PC-3 (cell line): ENCODE data around the gene LACRT.
"Not testable (repeated sequence)": the region's sequence is repeated elsewhere in the genome, so short reads cannot be mapped to it uniquely, and the experiment has no call there.

Source experiments
- CTCF ChIP-seq: fragments of 300-600 bp; sonication (generic); conservative IDR thresholded peaks from 2 replicates; pipeline ENCODE4 v1.5.1; 2017; ENCODE audit warnings: antibody characterized with exemption, low read depth, mild to moderate bottlenecking, low read length
- EZH2 ChIP-seq: fragments of 300-600 bp; sonication (generic); IDR thresholded peaks from one replicate; pipeline ENCODE4 v1.6.1; 2017; ENCODE audit warnings: antibody characterized with exemption, mild to moderate bottlenecking, low read length; ENCODE audit not compliant: unreplicated experiment
- EZH2phosphoT487 ChIP-seq: fragments of 300-600 bp; sonication (generic); IDR thresholded peaks from 2 replicates; pipeline ENCODE4 v1.6.1; 2018; ENCODE audit warnings: mild to moderate bottlenecking, antibody characterized with exemption, low read length, borderline replicate concordance

GRCh38 chr12:54665022-54665635 lies 30.4 kb upstream of the LACRT start:
- not testable (repeated sequence) for TF ChIP-seq CTCF, EZH2, EZH2phosphoT487
